ENCODE results near the gene SOCS7.
"Not testable (repeated sequence)": the region's sequence is repeated elsewhere in the genome, so short reads cannot be mapped to it uniquely, and the experiment has no call there.

SOCS7 gene

GRCh38 chr17:38421171-38421841 is 69.7 kb downstream of the SOCS7 start:
- no peak for DNase-seq (ENCODE audit: low read depth)

- DNase-seq (ENCODE audit: low read depth) = no peak
Measured at GRCh38 chr17:38421871-38422827, 70.5 kb downstream of the SOCS7 start.

- no peak for DNase-seq (ENCODE audit: low read depth)
Measured at GRCh38 chr17:38424297-38424972, 72.8 kb downstream of the SOCS7 start.

GRCh38 chr17:38425031-38425430 is 73.4 kb downstream of the SOCS7 start:
- no peak for DNase-seq (ENCODE audit: low read depth)

- no peak for DNase-seq (ENCODE audit: low read depth)
Measured at GRCh38 chr17:38425744-38426143, 74.1 kb downstream of the SOCS7 start.

- DNase-seq (ENCODE audit: low read depth) = no peak
Measured at GRCh38 chr17:38426441-38426840, 74.8 kb downstream of the SOCS7 start.

GRCh38 chr17:38427160-38427949 is 75.7 kb downstream of the SOCS7 start:
- DNase-seq (ENCODE audit: low read depth) = no peak

- DNase-seq (ENCODE audit: low read depth) = no peak
Measured at GRCh38 chr17:38428112-38428642, 76.5 kb downstream of the SOCS7 start, which contains the start of gene ARHGAP23. TSS of gene ARHGAP23 (plus strand) at chr17:38428464. CDS start at chr17:38428486, 22 bp downstream.

- DNase-seq (ENCODE audit: low read depth) = no peak
Measured at GRCh38 chr17:38428643-38429371, 77.2 kb downstream of the SOCS7 start.

GRCh38 chr17:38429476-38430100 is 77.9 kb downstream of the SOCS7 start:
- DNase-seq (ENCODE audit: low read depth) = no peak

- DNase-seq (ENCODE audit: low read depth) = no peak
Measured at GRCh38 chr17:38430316-38430715, 78.7 kb downstream of the SOCS7 start.

- DNase-seq (ENCODE audit: low read depth) = no peak
Measured at GRCh38 chr17:38430822-38431221, 79.2 kb downstream of the SOCS7 start.

- DNase-seq (ENCODE audit: low read depth) = no peak
Measured at GRCh38 chr17:38431346-38432145, 79.9 kb downstream of the SOCS7 start.

GRCh38 chr17:38434178-38434665 is 82.6 kb downstream of the SOCS7 start:
- DNase-seq (ENCODE audit: low read depth) = no peak

- no peak for DNase-seq (ENCODE audit: low read depth)
Measured at GRCh38 chr17:38435795-38436194, 84.2 kb downstream of the SOCS7 start.

- DNase-seq (ENCODE audit: low read depth) = no peak
Measured at GRCh38 chr17:38436386-38436785, 84.7 kb downstream of the SOCS7 start.

- not testable (repeated sequence) for DNase-seq (ENCODE audit: low read depth)
Measured at GRCh38 chr17:38437313-38437712, 85.7 kb downstream of the SOCS7 start.

- DNase-seq (ENCODE audit: low read depth) = no peak
Measured at GRCh38 chr17:38439436-38439835, 87.8 kb downstream of the SOCS7 start.
